Measurements from ENCODE around the gene PPM1L. TPM values are rescaled to one million over a fixed set of nuclear protein-coding genes. Genes with fewer than 3 reads are reported as not detected.

PPM1L gene
- total RNA-seq, 2 donors from 2014 or later = 15.0 to 15.6 TPM

DNA sequence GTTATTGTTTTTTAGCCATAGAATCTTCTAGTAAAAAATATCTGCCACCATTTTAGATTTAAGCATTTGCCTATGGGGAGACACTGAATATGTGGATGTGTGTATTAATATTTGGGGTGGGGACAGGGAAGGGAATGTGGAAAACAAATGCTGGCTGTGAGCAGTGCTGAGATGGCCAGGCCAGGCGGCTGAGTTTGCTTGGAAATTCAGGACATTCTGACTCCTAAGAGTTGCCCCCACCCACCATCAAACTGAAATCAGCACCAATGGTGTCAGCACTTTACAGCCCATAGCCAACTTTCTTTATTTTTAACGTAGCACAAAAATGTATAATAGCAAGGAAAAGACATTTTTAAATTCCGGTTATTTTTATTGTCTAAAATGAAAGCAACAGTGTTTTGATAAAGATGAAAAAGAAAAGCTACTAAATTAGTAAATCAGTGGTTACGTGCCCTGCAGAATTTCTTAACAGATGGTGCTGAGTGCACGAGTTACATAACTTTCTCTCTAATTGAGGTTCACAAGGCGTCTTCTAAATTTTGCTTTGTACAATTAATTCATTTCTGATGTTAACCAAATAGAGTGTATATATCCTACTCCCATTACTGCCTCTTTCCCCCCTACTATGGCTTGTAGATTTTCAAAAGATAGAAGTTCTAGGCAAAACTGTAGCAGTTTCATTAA is 315.1 kb downstream of the PPM1L start:
- no peak overlapping the region for H3K4me3 ChIP-seq
- H3K27ac ChIP-seq = no peak overlapping the region
- no peaks in the 10 kb centered on the region for H3K36me3 ChIP-seq
- intact Hi-C loops (cut with DNase I) = no loop called here
- TF ChIP-seq, protein P1, sequence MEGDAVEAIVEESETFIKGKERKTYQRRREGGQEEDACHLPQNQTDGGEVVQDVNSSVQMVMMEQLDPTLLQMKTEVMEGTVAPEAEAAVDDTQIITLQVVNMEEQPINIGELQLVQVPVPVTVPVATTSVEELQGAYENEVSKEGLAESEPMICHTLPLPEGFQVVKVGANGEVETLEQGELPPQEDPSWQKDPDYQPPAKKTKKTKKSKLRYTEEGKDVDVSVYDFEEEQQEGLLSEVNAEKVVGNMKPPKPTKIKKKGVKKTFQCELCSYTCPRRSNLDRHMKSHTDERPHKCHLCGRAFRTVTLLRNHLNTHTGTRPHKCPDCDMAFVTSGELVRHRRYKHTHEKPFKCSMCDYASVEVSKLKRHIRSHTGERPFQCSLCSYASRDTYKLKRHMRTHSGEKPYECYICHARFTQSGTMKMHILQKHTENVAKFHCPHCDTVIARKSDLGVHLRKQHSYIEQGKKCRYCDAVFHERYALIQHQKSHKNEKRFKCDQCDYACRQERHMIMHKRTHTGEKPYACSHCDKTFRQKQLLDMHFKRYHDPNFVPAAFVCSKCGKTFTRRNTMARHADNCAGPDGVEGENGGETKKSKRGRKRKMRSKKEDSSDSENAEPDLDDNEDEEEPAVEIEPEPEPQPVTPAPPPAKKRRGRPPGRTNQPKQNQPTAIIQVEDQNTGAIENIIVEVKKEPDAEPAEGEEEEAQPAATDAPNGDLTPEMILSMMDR (IDR thresholded peaks at IDR 0.05) = no peak
- no peak overlapping the region for H3K9ac ChIP-seq (ENCODE audit: low read depth in 2 of 2, low read length in 2 of 2)
- no peaks in the 10 kb centered on the region for H3K4me1 ChIP-seq
- DNase-seq = no peak
- no peaks in the 10 kb centered on the region for H3K9me3 ChIP-seq
- no peaks in the 10 kb centered on the region for H3K27me3 ChIP-seq

DNA sequence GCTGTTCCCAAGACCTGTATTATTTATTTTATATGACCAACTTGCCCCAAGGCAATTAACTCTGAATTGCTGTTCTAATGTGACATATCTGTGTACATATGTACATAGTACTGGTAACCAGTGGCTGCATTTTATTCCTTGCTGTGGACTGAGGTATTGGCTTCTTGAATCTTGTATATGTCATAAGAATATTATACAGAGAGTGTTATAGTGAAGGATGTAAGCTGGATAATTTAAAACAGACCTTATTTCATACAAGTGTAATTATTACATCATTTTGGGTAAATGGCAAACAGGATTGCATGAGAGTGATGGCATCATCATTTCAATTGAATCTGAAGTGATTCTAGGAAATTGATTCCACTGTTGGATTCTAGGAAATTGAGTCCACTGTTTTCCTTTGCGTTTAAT is 316.2 kb downstream of the PPM1L start:
- H3K36me3 ChIP-seq = no peaks in the 10 kb centered on the region
- intact Hi-C loops (cut with DNase I) = no loop called here
- TF ChIP-seq, protein P1 (IDR thresholded peaks at IDR 0.05) = no peak
- no peak overlapping the region for H3K27ac ChIP-seq
- H3K9me3 ChIP-seq = no peaks in the 10 kb centered on the region
- H3K4me1 ChIP-seq = no peaks in the 10 kb centered on the region
- no peak overlapping the region for H3K4me3 ChIP-seq
- DNase-seq = no peak
- no peak overlapping the region for H3K9ac ChIP-seq (ENCODE audit: low read depth in 2 of 2, low read length in 2 of 2)
- no peaks in the 10 kb centered on the region for H3K27me3 ChIP-seq

DNA sequence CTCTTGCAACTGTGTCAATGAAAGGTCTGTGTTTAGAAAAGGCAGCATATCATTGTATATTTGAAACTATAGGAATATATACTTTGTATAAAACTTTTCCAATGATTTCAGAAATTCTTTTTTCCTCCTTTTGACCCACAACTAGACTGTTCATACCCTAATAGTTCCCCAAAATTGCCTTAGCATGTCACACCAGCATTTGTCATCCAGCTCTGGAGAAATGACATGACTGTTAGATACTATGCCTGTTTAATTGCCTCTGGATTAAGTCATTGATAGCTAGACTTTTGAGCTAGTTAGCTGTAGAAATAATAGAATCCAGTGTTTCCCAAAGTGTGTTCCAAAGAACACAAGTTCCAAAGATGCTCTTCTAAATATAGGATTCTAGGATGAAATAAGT is 316.7 kb downstream of the PPM1L start:
- H3K27me3 ChIP-seq = no peaks in the 10 kb centered on the region
- H3K36me3 ChIP-seq = no peaks in the 10 kb centered on the region
- H3K9me3 ChIP-seq = no peaks in the 10 kb centered on the region
- intact Hi-C loops (cut with DNase I) = no loop called here
- H3K4me1 ChIP-seq = no peaks in the 10 kb centered on the region
- TF ChIP-seq, protein P1 (IDR thresholded peaks at IDR 0.05) = no peak
- no peak for DNase-seq
- H3K9ac ChIP-seq (ENCODE audit: low read depth in 2 of 2, low read length in 2 of 2) = no peak overlapping the region
- no peak overlapping the region for H3K4me3 ChIP-seq
- no peak overlapping the region for H3K27ac ChIP-seq

DNA sequence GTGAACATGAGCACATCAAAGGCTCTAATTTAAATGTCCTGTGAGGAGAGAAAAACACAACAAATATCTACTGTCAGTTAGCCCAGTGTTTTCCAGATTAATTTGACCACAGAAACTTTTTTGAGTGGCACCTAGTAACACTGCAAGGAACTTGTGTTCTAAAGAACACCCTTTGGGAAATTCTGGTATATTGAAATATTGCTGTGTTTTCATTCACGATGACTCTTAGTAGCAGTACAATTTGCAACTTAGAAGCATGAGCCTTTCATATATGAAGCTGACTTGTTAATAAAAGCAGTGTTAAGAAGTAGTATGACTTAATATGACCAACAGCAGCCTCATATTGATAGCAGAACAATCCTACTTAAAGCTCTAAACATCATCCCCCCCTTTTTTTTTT is 317.1 kb downstream of the PPM1L start:
- Histone ChIP-seq H3K27ac (no peak overlapping the region), H3K9me3 (no peaks in the 10 kb centered on the region), H3K9ac (ENCODE audit: low read depth in 2 of 2, low read length in 2 of 2) (no peak overlapping the region), H3K27me3 (no peaks in the 10 kb centered on the region), H3K4me1 (no peaks in the 10 kb centered on the region), H3K4me3 (no peak overlapping the region), H3K36me3 (no peaks in the 10 kb centered on the region)
- DNase-seq = no peak
- TF ChIP-seq, protein P1 (IDR thresholded peaks at IDR 0.05) = no peak
- intact Hi-C loops (cut with DNase I) = no loop called here

DNA sequence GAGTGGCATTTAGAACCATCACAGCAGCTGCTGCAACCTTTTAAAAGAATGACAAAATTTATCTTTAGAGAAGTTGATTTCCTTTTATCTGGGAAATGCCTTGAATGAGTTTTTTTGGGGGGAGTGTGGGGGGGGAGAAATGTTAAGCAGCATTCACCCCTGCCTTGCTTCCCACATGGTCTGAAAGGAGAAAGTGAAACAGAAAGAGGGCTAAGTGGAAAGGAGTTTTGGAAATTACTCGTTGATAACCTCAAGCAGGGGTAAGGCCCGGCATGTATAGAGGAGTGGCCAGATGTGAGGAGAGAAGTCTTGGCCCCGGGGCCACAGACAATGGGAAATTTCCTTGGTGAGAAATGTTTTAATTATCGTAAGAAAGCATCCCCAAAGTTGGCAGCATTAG is 325.6 kb downstream of the PPM1L start:
- H3K9ac ChIP-seq (ENCODE audit: low read depth in 2 of 2, low read length in 2 of 2) = no peak overlapping the region
- DNase-seq = no peak
- H3K4me1 ChIP-seq = no peaks in the 10 kb centered on the region
- intact Hi-C loops (cut with DNase I) = no loop called here
- no peaks in the 10 kb centered on the region for H3K9me3 ChIP-seq
- TF ChIP-seq, protein P1 (IDR thresholded peaks at IDR 0.05) = no peak
- no peak overlapping the region for H3K27ac ChIP-seq
- H3K4me3 ChIP-seq = no peak overlapping the region
- no peaks in the 10 kb centered on the region for H3K27me3 ChIP-seq
- no peaks in the 10 kb centered on the region for H3K36me3 ChIP-seq

All from colonic mucosa (tissue), 4 donors.